Liver (tissue), 9 donors: ENCODE measurements around the gene DSCAML1. TPM values are rescaled to one million over a fixed set of nuclear protein-coding genes. Genes with fewer than 3 reads are reported as not detected.

Experiments
- DNase-seq: peaks from one replicate; pipeline ENCODE4 v3.0.0-alpha.2; 2017; ENCODE audit warnings: low spot score
- H3K27ac ChIP-seq, 2 donors: one replicate each; pipeline ENCODE4 v1.7.0; 2013; ENCODE audit warnings: inconsistent platforms in 2 of 2, low read length in 2 of 2, control low read depth in 1 of 2, low read depth in 1 of 2, mild to moderate bottlenecking in 1 of 2
- H3K27me3 ChIP-seq, 4 donors: one replicate each; pipeline versions ENCODE4 v1.6.1 to v1.7.0; 2013; ENCODE audit warnings: low read length in 3 of 4, inconsistent platforms in 1 of 4, mild to moderate bottlenecking in 1 of 4, moderate library complexity in 1 of 4; ENCODE audit not compliant: control insufficient read depth in 4 of 4, insufficient read depth in 4 of 4
- H3K36me3 ChIP-seq, 4 donors: one replicate each; pipeline versions ENCODE4 v1.6.1 to v1.7.0; 2013; ENCODE audit warnings: low read length in 3 of 4, mild to moderate bottlenecking in 3 of 4, low read depth in 1 of 4, moderate library complexity in 1 of 4; ENCODE audit not compliant: control insufficient read depth in 4 of 4, insufficient read depth in 3 of 4
- H3K4me1 ChIP-seq, 4 donors: one replicate each; pipeline versions ENCODE4 v1.6.1 to v1.7.0; 2013; ENCODE audit warnings: low read length in 3 of 4, mild to moderate bottlenecking in 3 of 4, moderate library complexity in 1 of 4; ENCODE audit not compliant: control insufficient read depth in 4 of 4, insufficient read depth in 4 of 4
- H3K4me3 ChIP-seq, 3 donors: one replicate each; pipeline versions ENCODE4 v1.6.1 to v1.7.0; 2013; ENCODE audit warnings: low read length in 3 of 3, control low read depth in 1 of 3, low read depth in 1 of 3, mild to moderate bottlenecking in 1 of 3
- H3K9ac ChIP-seq, 2 donors: one replicate each; pipeline ENCODE4 v1.7.0; 2013; ENCODE audit warnings: low read length in 2 of 2, mild to moderate bottlenecking in 2 of 2, moderate library complexity in 2 of 2, control low read depth in 1 of 2, low read depth in 1 of 2
- H3K9me3 ChIP-seq, 4 donors: one replicate each; pipeline versions ENCODE4 v1.6.1 to v1.7.0; 2013; ENCODE audit warnings: low read length in 3 of 4; ENCODE audit not compliant: control insufficient read depth in 4 of 4
- ATF3 ChIP-seq: IDR thresholded peaks from 2 replicates; pipeline ENCODE4 v1.6.1; 2016; ENCODE audit warnings: antibody characterized with exemption
- GABPA ChIP-seq, 2 donors: IDR thresholded peaks in 1 of 2; conservative IDR thresholded peaks in 1 of 2; 2 replicates each; pipeline ENCODE4 v1.6.1; 2016; ENCODE audit warnings: antibody characterized with exemption in 2 of 2, mild to moderate bottlenecking in 1 of 2, moderate library complexity in 1 of 2
- JUND ChIP-seq, 2 donors: IDR thresholded peaks; 2 replicates each; pipeline ENCODE4 v1.6.1; 2016; ENCODE audit warnings: antibody characterized with exemption in 2 of 2
- REST ChIP-seq: IDR thresholded peaks from 2 replicates; pipeline ENCODE4 v1.6.1; 2016; ENCODE audit warnings: antibody characterized with exemption, mild to moderate bottlenecking
- RXRA ChIP-seq, 2 donors: IDR thresholded peaks; 2 replicates each; pipeline ENCODE4 v1.6.1; 2017 to 2018; ENCODE audit warnings: antibody characterized with exemption in 2 of 2, mild to moderate bottlenecking in 1 of 2
- SP1 ChIP-seq: IDR thresholded peaks from 2 replicates; pipeline ENCODE4 v1.6.1; 2018; ENCODE audit warnings: antibody characterized with exemption, mild to moderate bottlenecking
- TAF1 ChIP-seq: conservative IDR thresholded peaks from 2 replicates; pipeline ENCODE4 v1.6.1; 2016; ENCODE audit warnings: antibody characterized with exemption, mild to moderate bottlenecking
- YY1 ChIP-seq: IDR thresholded peaks from 2 replicates; pipeline ENCODE4 v1.6.1; 2016; ENCODE audit warnings: antibody characterized with exemption, mild to moderate bottlenecking
- WGBS: extraction: QIAGEN DNeasy Blood & Tissue Kit; methylation state at CpG from one replicate; pipeline ENCODE4 v1.1.7; 2013; 5-methylcytosine and 5-hydroxymethylcytosine counted together
- polyA plus RNA-seq, 2 donors: library from polyadenylated mRNA; stranded (reverse) in 1 of 2; unstranded in 1 of 2; fragments of 200-250 nt in 1 of 2; fragments of >200 nt in 1 of 2; fragmentation: Nextera tagmentation in 1 of 2; extraction: Ambion mirVana in 1 of 2; gene quantifications; one replicate each; pipeline versions ENCODE4 v1.2.1 to v1.2.3, GENCODE V29; 2013 to 2015
- total RNA-seq, 2 donors: library from RNA; depleted of rRNA; stranded (reverse); fragments of >200 nt; gene quantifications; one replicate each; pipeline ENCODE4 v1.2.3, GENCODE V29; 2014
- TF ChIP-seq, protein P1 (sequence below): fragments of 150-350 bp; IDR thresholded peaks from 2 replicates; pipeline ENCODE4 v1.5.1; 2017; ENCODE audit warnings: improper control_type of control experiment, low read depth, low read length; ENCODE audit not compliant: missing input control
- TF ChIP-seq, protein P2 (sequence below): IDR thresholded peaks from 2 replicates; pipeline ENCODE4 v1.6.1; 2016; ENCODE audit warnings: antibody characterized with exemption
- donor health status: healthy.
- donor health status: healthy.
- donor health status: healthy.
- donor health status: healthy.
- donor health status: healthy.

The DSCAML1 gene
- total and polyA plus RNA-seq, 4 donors, result 0.07 to 0.42 (median 0.20) TPM

DNA sequence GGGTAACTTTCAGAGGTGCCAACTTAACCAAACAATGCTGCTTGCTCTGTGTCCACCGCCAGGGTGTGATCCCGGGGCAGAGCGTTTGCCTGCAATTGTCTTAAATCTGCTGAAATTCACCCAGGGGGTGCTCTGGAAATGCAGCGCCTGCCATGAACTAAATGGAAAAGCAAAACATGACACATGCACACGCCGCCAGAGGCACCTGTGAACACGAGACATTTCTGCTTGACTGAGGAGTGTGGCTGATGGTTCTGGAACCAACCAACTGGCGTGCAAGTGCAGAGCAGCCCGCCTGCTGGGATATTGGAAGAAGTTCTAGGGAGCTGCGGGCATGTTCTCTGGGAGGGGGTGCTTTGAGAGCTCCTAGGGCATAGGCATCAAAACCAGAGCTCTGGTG is 30.4 kb downstream of the DSCAML1 start:
- TF ChIP-seq, protein P1, sequence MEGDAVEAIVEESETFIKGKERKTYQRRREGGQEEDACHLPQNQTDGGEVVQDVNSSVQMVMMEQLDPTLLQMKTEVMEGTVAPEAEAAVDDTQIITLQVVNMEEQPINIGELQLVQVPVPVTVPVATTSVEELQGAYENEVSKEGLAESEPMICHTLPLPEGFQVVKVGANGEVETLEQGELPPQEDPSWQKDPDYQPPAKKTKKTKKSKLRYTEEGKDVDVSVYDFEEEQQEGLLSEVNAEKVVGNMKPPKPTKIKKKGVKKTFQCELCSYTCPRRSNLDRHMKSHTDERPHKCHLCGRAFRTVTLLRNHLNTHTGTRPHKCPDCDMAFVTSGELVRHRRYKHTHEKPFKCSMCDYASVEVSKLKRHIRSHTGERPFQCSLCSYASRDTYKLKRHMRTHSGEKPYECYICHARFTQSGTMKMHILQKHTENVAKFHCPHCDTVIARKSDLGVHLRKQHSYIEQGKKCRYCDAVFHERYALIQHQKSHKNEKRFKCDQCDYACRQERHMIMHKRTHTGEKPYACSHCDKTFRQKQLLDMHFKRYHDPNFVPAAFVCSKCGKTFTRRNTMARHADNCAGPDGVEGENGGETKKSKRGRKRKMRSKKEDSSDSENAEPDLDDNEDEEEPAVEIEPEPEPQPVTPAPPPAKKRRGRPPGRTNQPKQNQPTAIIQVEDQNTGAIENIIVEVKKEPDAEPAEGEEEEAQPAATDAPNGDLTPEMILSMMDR, result no peak
- TF ChIP-seq, protein P2, sequence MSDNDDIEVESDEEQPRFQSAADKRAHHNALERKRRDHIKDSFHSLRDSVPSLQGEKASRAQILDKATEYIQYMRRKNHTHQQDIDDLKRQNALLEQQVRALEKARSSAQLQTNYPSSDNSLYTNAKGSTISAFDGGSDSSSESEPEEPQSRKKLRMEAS, result no peak
- TF ChIP-seq REST, result no peak
- H3K9me3 ChIP-seq, result no peaks in the 10 kb centered on the region
- no peak for DNase-seq
- 92% methylated on average over 10 of the region's 10 CpGs for whole genome bisulfite sequencing
- no peaks in the 10 kb centered on the region for H3K36me3 ChIP-seq
- no peaks in the 10 kb centered on the region for H3K4me1 ChIP-seq
- no peaks in the 10 kb centered on the region for H3K27me3 ChIP-seq
- H3K9ac ChIP-seq, result no peak overlapping the region
- H3K27ac ChIP-seq, result no peak overlapping the region
- no peak overlapping the region for H3K4me3 ChIP-seq

- H3K36me3 ChIP-seq, result no peaks in the 10 kb centered on the region
- TF ChIP-seq RXRA (IDR thresholded peaks at IDR 0.05) (no peak), ATF3 (no peak), SP1 (no peak), YY1 (no peak), JUND (IDR thresholded peaks at IDR 0.05) (no peak), REST (no peak), GABPA (IDR thresholded peaks at IDR 0.05 in 1 of 2, conservative IDR thresholded peaks at IDR 0.05 in 1 of 2) (no peak), TAF1 (no peak)
- TF ChIP-seq, protein P2, result no peak
- no peaks in the 10 kb centered on the region for H3K9me3 ChIP-seq
- H3K9ac ChIP-seq, result no peak overlapping the region
- no peaks in the 10 kb centered on the region for H3K4me1 ChIP-seq
- no peak overlapping the region for H3K27ac ChIP-seq
- no peak for DNase-seq
- H3K4me3 ChIP-seq, result no peak overlapping the region
- 90% methylated on average over 9 of the region's 9 CpGs for WGBS
- H3K27me3 ChIP-seq, result no peaks in the 10 kb centered on the region
These were observed 31.0 kb downstream of the DSCAML1 start for GRCh38 chr11:117766026-117766425.
